Spleen (tissue), 7 donors: ENCODE data around the gene CACNA1C.

Experiments used
- CTCF ChIP-seq, 11 experiments: fragments of 200-600 bp in 7 of 11; fragments of 450-650 bp in 4 of 11; sonication (generic) in 4 of 11; IDR thresholded peaks in 8 of 11; conservative IDR thresholded peaks in 3 of 11; 1 replicate in 7 of 11; 2 replicates in 4 of 11; pipeline versions ENCODE4 v1.4.0 to v1.8.0; 2016 to 2021; ENCODE audit warnings: antibody characterized with exemption in 11 of 11, inconsistent platforms in 4 of 11, mild to moderate bottlenecking in 1 of 11
- POLR2A ChIP-seq, 3 donors: fragments of 450-650 bp; IDR thresholded peaks; one replicate each; pipeline ENCODE4 v1.5.1; 2017; ENCODE audit warnings: antibody characterized with exemption in 3 of 3, mild to moderate bottlenecking in 1 of 3
- donor health status: DM: no; HTN: no; CAD: no; lungs with moderate emphysema.
- donor health status: DM: no; HTN: no; CAD: no.
- donor health status: DM: no; HTN: no; CAD: no.

GRCh38 chr12:2492236-2492635 is 439.4 kb downstream of the CACNA1C start:
- TF ChIP-seq CTCF (IDR thresholded peaks at IDR 0.05 in 8 of 11, conservative IDR thresholded peaks at IDR 0.05 in 3 of 11) (no peak), POLR2A (IDR thresholded peaks at IDR 0.05) (no peak)
